ACC112 (cell line): ENCODE results near the gene TSPAN9.

Experiments
- H2AFZ ChIP-seq: fragments of 200-600 bp; sonication (generic); one replicate; pipeline ENCODE4 v1.6.0; 2017; ENCODE audit warnings: antibody characterized with exemption, low read length; ENCODE audit not compliant: unreplicated experiment
- H3K27ac ChIP-seq: fragments of 200-600 bp; sonication (generic); 2 replicates; pipeline ENCODE4 v1.5.1; 2014; ENCODE audit warnings: low read depth, mild to moderate bottlenecking, antibody characterized with exemption, low read length, moderate library complexity
- H3K27me3 ChIP-seq: fragments of 200-600 bp; sonication (generic); 2 replicates; pipeline ENCODE4 v1.6.1; 2014; ENCODE audit warnings: mild to moderate bottlenecking, antibody characterized with exemption, low read length, moderate library complexity, mixed read lengths; ENCODE audit not compliant: insufficient read depth
- H3K36me3 ChIP-seq: fragments of 200-600 bp; sonication (generic); 2 replicates; pipeline ENCODE4 v1.6.1; 2016; ENCODE audit warnings: mild to moderate bottlenecking, antibody characterized with exemption, low read length, moderate library complexity, mixed read lengths; ENCODE audit not compliant: insufficient read depth
- H3K4me1 ChIP-seq: fragments of 200-600 bp; sonication (generic); one replicate; pipeline ENCODE4 v1.6.1; 2016; ENCODE audit warnings: low read length, mixed read lengths; ENCODE audit not compliant: insufficient read depth, unreplicated experiment, control insufficient read depth
- H3K4me3 ChIP-seq: fragments of 200-600 bp; sonication (generic); 2 replicates; pipeline ENCODE4 v1.5.1; 2014; ENCODE audit warnings: mild to moderate bottlenecking, low read depth, low read length
- H3K79me2 ChIP-seq: fragments of 200-600 bp; sonication (generic); one replicate; pipeline ENCODE4 v1.6.0; 2016; ENCODE audit warnings: low read length; ENCODE audit not compliant: control insufficient read depth, unreplicated experiment, insufficient read depth

Gene TSPAN9

DNA sequence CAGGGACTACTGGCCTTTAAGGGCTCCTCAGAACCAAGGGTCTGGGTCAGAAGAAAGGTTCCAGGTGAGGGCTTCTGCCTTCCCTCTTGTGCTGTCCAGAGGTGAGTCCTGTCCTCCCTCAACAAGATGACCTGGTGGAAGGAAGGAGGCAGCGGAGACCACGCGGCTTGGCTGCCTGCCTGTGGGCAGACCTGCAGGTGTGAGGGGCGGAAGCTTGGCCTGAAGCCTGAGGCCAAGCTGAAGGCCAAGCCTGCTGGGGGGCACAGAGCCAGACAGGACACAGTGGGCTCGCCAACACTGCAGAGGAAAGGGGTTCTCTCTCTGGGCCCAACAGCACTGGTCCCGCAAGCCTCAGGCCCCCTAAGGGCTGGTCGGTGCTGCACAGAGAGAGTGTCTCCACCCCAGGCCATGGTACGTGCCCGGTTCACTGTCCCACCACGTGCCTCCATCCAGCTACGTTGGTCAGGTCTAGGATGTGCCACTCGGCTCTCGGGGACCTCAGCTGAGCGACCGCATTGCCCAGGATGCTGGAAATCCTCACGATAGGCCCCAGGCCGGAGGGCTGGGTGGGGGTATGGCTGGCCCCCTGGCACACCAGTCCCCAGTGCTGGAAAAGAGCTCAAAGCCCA is 243.8 kb downstream of the TSPAN9 start:
- Histone ChIP-seq H3K4me3 (no peak overlapping the region), H3K27me3 (peaks cover 66% of the 10 kb centered on the region), H3K79me2 (no peaks in the 10 kb centered on the region), H3K36me3 (no peaks in the 10 kb centered on the region), H3K4me1 (no peaks in the 10 kb centered on the region), H2AFZ (no peak overlapping the region), H3K27ac (no peak overlapping the region)

DNA sequence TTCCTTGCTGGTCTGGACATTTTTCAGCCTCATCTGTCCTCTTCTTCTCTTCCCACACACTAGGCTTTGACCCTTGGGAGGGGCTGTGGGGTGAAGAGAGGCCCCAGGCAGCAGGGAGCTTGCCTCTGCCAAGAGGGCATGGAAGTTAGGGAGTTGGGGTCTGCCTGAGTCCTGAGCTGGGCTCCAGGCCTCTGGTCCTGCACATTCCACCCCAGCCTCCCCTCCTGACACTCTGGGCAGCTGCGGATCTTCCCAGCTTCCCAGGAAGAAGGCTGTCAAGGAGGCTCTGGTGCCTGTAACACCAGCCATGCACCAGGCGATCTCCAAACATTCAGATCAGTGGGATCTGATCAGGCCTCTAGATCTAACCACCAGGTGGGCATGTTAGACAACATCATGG is 244.7 kb downstream of the TSPAN9 start:
- H3K4me3 ChIP-seq, result no peak overlapping the region
- no peak overlapping the region for H2AFZ ChIP-seq
- no peaks in the 10 kb centered on the region for H3K4me1 ChIP-seq
- H3K27ac ChIP-seq, result no peak overlapping the region
- H3K27me3 ChIP-seq, result peaks cover 66% of the 10 kb centered on the region
- H3K79me2 ChIP-seq, result no peaks in the 10 kb centered on the region
- no peaks in the 10 kb centered on the region for H3K36me3 ChIP-seq

- Histone ChIP-seq H3K4me3 (no peak overlapping the region), H2AFZ (no peak overlapping the region), H3K79me2 (no peaks in the 10 kb centered on the region), H3K27ac (no peak overlapping the region), H3K4me1 (no peaks in the 10 kb centered on the region), H3K36me3 (no peaks in the 10 kb centered on the region), H3K27me3 (peaks cover 70% of the 10 kb centered on the region)
Observed at GRCh38 chr12:3323002-3323685, 246.0 kb downstream of the TSPAN9 start.

GRCh38 chr12:3325736-3326135 is 248.6 kb downstream of the TSPAN9 start:
- no peaks in the 10 kb centered on the region for H3K36me3 ChIP-seq
- peaks cover 85% of the 10 kb centered on the region for H3K27me3 ChIP-seq
- H3K27ac ChIP-seq, result no peak overlapping the region
- no peaks in the 10 kb centered on the region for H3K4me1 ChIP-seq
- H3K79me2 ChIP-seq, result no peaks in the 10 kb centered on the region
- H2AFZ ChIP-seq, result no peak overlapping the region
- H3K4me3 ChIP-seq, result no peak overlapping the region

DNA sequence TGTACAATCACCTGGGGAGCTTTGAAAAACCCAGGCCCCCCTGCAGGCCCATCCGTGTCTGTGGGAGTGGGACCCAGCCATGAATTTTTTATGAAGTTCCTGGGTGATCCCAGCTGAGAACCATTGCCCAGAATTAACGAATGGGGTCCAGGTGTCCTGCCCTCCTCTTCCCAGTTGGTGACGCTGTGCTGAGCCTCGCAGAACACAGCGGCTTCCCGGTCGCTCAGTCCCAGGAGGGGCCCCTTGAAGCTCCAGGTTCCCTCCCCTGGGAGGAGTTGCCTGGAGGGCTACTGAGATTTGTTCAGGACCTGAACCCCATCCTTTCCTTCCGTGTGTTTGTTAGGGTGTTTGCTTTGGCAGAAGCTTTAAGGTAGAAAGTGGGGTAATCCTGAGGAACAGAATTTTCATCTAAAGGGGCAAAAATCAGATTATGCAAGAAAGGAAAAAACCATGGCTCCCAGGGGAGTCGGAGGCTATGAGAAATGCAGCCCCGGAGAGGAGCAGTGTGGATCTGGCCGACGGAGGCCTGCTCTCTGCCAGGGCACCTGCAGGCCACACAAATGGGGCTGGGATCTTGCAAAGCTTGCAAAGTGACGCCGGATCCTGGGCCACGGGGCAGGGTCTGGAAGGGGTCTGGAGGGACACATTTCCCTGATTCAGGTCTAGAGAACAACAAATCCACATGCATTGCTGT is 249.1 kb downstream of the TSPAN9 start:
- H3K36me3 ChIP-seq, result no peaks in the 10 kb centered on the region
- no peak overlapping the region for H3K4me3 ChIP-seq
- H3K27ac ChIP-seq, result no peak overlapping the region
- no peak overlapping the region for H2AFZ ChIP-seq
- no peaks in the 10 kb centered on the region for H3K4me1 ChIP-seq
- H3K79me2 ChIP-seq, result no peaks in the 10 kb centered on the region
- peaks cover 90% of the 10 kb centered on the region for H3K27me3 ChIP-seq

DNA sequence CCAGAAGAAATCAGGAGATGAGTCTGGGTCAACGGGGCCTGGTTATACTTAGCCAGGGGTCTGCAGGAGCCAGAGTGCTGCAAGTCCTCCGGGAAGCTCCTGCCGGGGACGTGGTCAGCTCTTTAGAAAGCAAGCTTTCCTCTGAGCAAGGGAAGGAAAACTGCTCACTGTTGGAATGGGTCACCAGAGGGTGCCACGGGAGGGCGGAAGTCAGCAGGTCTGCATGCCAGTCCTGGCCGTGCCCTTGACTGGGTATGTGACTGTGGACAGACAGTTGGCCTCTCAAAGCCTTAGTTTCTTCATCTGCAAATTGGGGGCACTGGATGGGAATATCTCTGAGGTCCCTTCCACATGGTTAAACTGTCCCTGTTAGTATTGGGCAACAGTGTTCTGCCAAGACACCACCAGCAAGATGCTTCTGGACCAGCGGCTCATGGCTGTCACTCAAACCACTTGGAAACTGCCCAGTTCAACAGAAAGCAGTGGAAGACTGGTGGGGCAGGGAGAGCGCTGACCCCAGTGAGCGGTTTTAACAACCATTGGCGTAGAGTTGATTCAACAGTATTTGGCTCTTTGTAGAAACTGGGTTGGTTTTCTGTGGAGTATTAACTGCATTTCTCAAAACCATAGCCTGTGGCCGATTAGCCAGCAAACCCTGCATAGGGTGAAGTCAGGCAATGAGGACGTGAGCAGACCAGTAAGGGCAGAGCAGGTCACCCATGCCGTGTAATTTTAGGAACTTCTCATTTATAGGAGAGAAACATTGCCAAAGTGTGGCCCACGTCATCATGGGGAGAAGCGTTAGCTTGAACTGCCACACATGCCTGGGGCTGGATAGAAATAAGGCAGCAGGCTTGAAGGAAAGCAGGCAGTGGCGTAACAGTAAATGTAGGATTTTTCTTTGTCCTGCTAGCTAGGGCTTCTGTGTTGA is 249.9 kb downstream of the TSPAN9 start:
- peaks cover 88% of the 10 kb centered on the region for H3K27me3 ChIP-seq
- H3K36me3 ChIP-seq, result no peaks in the 10 kb centered on the region
- H3K27ac ChIP-seq, result no peak overlapping the region
- no peak overlapping the region for H2AFZ ChIP-seq
- H3K4me3 ChIP-seq, result no peak overlapping the region
- no peaks in the 10 kb centered on the region for H3K79me2 ChIP-seq
- H3K4me1 ChIP-seq, result no peaks in the 10 kb centered on the region

DNA sequence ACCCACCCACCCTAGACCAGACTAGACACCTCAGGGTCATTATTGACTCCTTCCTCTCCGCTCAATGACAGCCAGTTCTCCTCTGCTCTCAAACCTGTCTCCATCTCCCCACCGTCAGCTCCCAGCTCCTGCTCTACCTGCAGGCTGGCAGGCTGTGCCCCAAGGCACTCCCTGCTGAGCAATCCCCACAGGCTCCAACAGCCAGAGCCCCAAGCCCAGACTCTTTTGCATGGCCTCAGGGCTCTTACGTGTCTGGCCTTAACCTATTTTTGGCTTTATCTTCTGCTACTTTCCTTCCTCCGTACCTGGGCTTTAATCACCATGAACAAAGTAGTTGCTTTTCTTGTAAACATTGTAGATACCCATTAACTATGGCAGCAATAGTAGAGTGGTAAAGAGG is 250.9 kb downstream of the TSPAN9 start:
- Histone ChIP-seq H3K4me3 (no peak overlapping the region), H3K27me3 (peaks cover 90% of the 10 kb centered on the region), H3K27ac (no peak overlapping the region), H2AFZ (no peak overlapping the region), H3K36me3 (no peaks in the 10 kb centered on the region), H3K4me1 (no peaks in the 10 kb centered on the region), H3K79me2 (no peaks in the 10 kb centered on the region)

- Histone ChIP-seq H3K27me3 (peaks cover 85% of the 10 kb centered on the region), H3K79me2 (no peaks in the 10 kb centered on the region), H3K27ac (no peak overlapping the region), H2AFZ (no peak overlapping the region), H3K4me1 (no peaks in the 10 kb centered on the region), H3K4me3 (no peak overlapping the region), H3K36me3 (no peaks in the 10 kb centered on the region)
Observed at GRCh38 chr12:3328571-3328970, 251.4 kb downstream of the TSPAN9 start.

DNA sequence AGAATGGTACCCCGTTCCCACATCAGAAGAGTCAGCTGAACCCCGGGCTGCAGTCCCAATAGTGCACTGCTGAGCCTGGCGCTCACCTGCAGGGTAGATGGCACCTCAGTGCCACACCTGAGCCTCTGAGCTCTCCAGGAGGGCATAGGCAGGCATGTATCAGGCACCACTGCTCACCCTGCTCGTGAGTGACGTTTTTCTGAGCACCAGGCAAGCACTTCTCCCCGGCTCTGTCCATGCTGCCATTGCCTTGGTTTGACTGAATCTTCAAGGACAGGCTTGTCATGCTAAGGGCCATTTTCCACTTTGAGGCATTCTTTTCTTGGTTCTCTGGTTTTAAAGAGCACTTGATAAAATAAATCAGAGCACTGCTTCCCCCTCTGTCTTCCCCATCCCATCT is 252.2 kb downstream of the TSPAN9 start:
- Histone ChIP-seq H3K4me3 (no peak overlapping the region), H3K27me3 (peaks cover 85% of the 10 kb centered on the region), H3K36me3 (no peaks in the 10 kb centered on the region), H3K79me2 (no peaks in the 10 kb centered on the region), H2AFZ (no peak overlapping the region), H3K27ac (no peak overlapping the region), H3K4me1 (no peaks in the 10 kb centered on the region)

DNA sequence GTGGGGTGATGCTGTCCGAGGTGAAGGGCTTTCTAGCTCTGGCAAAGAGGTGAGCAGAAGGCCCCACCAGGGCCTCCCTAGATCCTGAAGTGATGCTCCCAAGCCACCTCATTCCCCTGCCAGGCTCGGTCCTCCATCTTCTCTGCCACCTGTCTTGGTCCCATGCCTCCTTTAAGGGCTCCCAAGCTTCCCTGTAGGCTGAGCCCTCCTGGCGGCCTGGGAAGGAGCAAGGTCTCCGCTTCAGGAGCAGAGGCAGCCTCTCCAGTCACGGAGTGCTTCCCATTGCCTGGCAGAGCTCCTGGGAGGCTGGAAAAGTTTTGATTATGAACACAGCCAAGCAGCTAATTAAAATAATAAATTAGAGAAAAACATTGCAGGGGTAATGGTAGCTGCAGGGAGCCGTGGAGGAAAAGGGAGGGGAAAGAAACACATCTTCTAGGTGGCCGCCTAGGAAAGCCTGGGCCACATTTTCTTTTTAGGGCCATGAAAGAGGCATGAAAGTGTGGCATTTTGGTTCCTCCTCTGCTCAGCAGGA is 253.9 kb downstream of the TSPAN9 start:
- no peaks in the 10 kb centered on the region for H3K36me3 ChIP-seq
- H3K79me2 ChIP-seq, result no peaks in the 10 kb centered on the region
- H3K27ac ChIP-seq, result no peak overlapping the region
- peaks cover 89% of the 10 kb centered on the region for H3K27me3 ChIP-seq
- H2AFZ ChIP-seq, result no peak overlapping the region
- no peaks in the 10 kb centered on the region for H3K4me1 ChIP-seq
- no peak overlapping the region for H3K4me3 ChIP-seq
